ENCODE data around the gene DPY19L2.
"Not testable (repeated sequence)": the region's sequence is repeated elsewhere in the genome, so short reads cannot be mapped to it uniquely, and the experiment has no call there.

- TF ChIP-seq CTCF (conservative IDR thresholded peaks at IDR 0.05); EZH2 (IDR thresholded peaks at IDR 0.05; ENCODE audit: low read depth): not testable (repeated sequence)
Observed at GRCh38 chr12:63654481-63654880, 13.8 kb downstream of the DPY19L2 start.
